GM21576 (cell line): ENCODE results near the gene CLSTN2.

Experiments used
- ATAC-seq: cut with Tn5 transposase; IDR thresholded peaks from one replicate; pipeline ENCODE4 v1.9.1; 2021; ENCODE audit warnings: mild to moderate bottlenecking, moderate library complexity; ENCODE audit not compliant: unreplicated experiment

Gene CLSTN2

DNA sequence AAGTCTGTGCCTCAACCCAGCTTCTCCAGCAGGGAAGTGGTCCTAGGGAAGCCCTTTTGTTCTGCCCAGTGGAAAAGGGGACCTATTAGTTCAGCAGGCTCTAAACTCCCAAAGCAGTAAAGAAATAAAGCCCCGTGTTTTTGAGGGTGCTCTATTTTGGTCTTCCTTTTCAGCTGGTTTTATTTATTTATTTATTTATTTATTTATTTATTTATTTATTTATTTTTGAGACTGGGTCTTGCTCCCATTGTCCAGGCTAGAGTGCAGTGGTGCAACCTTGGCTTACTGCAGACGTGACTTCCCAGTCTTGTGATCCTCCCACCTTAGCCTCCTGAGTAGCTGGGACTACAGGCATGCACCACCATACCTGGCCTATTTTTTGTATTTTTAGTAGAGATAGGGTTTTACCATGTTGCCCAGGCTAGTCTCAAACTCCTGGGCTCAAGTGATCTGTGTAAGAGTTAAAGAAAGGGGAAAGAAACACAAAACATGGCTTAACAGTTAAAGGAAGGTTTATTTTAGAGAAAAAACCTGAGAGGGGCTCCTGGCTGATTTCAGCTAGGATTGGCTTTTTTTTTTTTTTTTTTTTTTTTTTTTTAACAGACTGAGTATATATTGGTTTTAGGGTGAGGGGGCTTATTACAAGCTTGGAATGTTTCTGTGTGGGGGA is 154.6 kb downstream of the CLSTN2 start:
- ATAC-seq = no peak

DNA sequence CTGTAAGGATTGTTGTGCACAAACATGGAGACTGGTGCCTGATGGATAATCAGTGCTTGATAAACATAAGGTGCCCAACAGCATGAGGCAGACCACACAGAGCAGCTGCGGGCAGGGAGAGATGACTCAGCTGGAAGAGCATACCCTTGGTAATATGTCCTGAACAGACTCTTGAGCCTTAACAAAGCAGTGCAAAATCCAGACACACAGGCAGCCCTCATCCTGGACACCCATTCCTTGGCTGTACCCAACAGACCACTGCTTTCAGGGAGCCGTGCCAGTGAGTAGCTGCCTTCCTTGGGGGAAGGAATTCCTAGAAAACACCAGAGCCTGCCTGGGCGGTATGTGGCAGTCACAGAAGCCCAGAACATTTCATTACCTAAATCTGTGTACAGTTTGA is 156.2 kb downstream of the CLSTN2 start:
- ATAC-seq = no peak

DNA sequence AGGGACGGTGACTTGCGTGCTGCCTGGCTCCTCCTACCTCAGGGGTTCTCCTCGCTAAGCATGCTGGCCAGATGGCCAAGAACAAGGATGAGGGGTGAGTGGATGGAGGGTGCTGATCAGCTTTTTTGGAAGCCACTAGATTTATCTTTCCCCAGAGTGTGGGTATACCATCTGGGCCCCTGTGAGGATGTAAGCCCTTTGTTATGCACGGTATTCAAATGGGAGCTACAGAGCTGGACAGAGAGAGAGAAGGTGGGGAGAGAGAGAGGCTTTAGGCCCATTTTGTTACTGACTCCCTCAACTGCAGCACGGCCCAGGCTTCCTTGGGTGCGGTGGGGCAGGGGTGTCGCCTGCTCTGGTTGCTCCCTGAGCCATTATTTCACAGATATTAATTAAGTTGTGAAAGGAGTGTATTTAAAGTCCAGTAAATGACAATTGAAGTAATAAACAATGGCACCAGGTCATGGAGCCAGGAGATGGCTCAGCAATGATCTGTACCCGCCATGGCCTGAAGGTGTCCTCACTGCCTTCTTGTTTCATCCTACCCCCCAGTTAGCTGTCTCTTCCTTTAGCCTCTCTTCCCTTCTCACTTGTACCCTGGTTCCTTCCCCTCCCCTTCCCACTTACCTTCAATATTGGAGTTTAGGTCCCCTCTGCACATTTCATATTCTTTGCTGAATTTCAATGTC is 158.0 kb downstream of the CLSTN2 start:
- ATAC-seq = no peak

DNA sequence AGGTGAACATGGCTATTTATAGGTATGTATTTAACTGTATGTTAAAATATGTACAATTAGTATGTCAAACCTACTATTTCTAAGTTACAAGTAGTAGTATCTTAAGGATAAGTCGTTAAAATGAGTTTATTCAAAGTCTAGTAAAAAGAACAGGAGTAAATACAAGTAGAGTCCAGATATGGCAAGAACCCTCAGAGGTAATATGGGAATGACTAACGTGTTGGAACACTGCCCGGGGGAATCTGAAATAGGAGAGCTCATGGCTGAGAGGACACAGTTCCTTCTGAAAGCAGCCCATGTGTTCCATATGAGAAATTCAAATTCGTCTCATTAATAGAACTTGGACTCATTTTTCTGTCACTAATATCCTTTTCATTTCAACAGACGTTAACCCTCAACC is 158.8 kb downstream of the CLSTN2 start:
- ATAC-seq = no peak

DNA sequence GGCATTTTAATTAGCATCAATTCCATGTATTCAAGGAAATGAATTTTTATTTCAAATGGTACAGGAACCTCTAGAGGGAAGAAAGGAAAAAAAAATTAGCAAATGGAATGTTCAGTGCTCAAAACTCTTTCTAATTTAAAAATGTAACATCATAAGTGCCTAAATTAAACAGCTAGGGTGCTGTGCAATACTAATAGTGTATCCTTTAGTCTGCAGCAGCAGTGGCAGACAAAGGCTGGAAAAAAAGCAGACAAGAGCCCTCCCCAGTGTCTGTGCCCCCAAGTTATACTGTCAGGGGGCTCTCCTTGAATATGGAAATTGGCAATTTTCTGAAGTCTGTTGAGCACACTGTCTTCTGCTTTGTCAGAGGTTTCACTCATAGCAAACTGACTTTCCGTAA is 159.5 kb downstream of the CLSTN2 start:
- ATAC-seq = no peak

DNA sequence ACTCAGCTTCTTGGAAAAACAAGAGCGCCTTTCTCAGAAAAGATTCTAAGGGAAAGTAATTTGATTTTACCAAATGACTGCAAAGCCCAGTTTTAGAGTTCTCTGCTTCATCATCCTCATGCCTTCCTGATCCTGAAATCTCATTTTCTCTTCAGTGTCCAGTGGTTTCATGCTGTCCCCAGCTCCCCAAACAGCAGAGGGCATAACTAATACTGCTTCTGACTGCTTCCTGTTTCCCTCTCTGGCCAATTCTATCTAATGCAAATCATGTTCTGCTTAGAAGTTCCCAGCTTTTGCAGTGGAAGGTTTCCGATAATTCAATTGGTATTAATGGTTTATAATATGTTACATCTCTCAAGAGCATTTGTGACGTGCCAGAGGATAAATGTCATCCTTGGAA is 161.1 kb downstream of the CLSTN2 start:
- no peak for ATAC-seq

DNA sequence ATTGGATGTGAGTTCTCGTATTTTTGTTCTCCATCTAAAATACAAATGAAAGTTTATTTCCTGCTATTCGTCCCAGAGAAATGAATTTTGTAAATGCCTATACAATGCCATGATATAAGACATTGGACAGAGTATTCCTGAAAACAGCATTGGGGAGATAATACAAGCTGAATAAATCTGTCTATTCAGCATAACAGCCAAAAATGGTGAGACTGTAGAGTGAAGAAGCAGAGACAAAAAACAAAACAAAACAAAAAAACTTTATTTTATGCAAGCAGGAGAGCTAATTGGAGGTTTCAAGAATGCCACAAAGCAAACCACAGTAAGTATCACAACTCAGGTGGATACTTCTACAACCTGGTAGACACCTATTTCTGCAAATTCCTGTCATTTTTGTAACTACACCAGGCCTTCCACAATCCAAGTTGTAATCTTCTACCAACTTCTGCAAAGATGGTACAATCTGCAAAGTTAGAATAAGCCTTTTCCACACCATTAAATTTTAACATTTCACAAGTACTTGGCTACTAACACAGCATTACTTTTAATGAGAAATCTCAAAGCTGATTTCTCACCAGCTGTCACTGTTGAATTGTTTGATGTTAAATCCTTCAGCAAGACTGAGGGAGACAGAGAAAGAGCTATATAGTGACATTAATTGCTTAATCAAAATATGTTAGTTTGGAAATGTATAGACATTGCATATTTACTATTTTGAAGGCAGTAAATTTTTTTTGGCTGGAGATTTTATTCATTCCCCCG is 163.1 kb downstream of the CLSTN2 start:
- no peak for ATAC-seq

DNA sequence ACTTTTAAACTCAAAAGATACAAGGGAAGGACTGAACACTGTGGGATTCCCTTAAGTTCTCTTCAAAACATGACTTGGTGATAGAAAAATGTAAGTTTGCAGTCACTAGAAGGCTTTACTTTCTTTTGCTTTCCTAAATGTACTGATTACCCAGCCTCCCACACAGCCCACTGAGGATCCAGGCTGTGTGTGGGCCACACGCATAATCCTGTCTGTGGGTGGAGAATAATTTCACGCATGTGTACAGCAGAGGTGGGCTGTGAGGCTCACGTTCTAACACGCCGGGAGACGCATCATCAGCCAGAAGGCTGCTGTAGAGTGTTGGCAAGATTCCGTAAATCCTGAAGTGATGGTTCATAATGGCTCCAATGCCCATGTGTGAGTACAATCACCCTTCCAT is 165.5 kb downstream of the CLSTN2 start:
- no peak for ATAC-seq

DNA sequence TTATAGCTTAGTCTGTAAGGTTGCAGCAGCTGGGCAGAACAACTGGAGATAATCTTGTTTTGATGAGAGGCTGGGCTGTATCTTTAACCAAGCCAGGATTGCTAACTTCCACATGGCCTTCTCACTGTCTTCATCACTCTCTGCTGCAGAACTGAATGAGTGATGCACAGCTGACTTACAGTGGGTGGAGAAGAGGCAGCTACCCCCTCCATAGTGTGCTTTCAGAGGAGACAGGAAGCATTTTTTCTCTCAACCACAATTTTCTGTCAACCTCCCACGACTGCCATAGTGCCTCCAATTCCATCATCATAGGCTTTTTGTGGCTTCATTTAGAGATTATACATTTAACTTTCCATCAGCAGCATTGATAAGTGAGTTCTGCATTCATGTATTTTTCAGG is 168.2 kb downstream of the CLSTN2 start:
- no peak for ATAC-seq

DNA sequence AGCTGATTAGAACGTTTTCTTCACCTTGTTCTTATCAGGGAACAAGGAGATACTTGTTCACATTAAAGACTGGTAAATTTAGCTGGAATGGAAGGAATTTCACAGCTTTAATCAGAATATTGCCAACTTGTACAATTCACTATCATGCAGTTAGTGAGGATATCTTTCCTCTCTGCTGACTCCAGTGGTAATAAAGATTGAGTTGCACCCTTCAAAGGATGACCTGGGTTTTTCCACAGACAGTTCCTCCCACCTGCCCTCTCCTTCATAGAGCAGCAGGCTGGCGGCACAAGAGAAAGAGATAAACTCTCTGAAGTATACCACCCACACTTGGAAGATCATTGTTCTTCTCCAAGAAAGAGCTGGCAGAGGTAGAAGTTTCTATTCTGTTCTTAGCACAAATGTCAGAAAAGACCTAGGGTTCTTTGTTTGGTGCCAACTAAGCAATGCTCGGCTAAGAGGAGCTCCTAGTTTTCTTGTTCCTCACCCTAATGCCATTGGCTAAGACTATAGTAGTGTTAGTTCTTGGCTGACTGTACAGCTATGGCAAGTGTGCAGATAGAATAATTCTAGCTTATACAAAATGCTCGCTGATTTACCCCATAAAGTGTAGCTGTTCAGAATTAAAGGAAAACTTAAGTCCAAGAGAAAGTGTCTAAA is 169.1 kb downstream of the CLSTN2 start:
- no peak for ATAC-seq

DNA sequence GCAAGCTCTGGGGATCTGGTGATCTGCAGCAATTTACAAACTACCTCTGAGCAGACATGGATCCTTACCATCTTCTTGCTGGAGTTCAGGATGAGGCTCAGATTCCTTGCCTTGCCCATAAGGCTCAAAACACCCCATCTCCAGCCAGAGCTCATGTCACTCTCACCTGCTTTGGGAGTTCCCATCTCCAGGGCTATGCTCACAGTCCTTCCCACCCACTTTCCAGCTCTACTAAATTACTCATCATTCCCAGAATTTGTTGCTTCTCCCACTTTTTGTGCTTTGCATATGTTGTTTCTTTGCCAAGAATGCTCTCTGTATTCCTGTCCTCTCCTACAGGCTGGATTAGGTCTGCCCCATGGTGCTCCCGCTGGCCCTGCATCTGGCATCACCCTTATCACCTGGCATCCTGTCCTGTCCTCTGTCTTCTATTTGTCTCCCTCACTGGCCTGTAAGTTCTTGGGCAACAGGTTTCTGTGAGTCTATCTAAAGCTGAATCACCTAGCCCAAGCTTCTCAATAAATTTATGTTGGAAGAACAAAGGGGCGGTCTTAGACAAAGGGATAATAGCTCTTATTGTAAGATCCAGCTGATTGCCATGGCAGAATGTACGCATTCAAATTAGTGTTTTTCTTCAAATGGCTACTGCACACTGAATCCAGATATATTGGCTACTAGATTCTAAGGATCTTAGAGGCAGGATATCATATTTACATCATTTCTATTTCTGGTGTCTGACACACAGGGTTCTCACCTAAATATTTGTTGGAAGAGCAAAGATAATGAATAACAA is 179.2 kb downstream of the CLSTN2 start:
- ATAC-seq = no peak

DNA sequence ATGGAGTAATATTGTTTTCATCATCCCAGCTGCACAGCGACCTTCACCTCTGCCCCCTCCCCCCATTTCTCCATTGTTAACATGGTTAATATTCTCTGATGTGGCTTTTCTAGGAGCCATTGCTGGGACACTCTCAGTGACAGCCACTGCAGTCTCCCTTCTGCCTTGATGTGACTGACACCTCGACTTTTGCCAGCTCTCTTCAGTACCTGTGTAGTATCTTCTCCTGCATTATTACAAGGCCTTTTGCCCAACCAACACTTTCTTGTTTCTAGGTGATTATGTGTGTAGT is 179.8 kb downstream of the CLSTN2 start:
- no peak for ATAC-seq

DNA sequence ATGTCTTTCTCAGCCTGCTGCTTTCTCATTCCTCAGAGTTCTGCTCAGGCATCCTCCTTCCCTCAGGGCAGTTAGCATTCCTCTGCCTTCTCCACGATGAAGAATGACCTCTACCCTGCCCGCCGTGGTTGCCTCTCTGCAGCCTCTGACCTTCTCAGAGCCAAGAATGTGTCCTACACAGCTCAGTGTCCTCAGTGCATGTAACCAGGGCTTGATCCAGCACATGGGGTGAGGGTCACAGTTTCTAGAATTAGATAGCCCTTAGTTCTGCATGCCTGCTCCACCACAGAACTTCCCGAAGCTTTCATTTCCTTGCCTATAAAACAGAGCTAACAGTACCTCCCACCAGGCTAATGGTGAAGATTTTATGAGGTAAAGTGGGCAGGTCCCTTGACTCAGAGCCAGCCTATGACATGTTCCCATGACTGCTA is 182.1 kb downstream of the CLSTN2 start:
- no peak for ATAC-seq

DNA sequence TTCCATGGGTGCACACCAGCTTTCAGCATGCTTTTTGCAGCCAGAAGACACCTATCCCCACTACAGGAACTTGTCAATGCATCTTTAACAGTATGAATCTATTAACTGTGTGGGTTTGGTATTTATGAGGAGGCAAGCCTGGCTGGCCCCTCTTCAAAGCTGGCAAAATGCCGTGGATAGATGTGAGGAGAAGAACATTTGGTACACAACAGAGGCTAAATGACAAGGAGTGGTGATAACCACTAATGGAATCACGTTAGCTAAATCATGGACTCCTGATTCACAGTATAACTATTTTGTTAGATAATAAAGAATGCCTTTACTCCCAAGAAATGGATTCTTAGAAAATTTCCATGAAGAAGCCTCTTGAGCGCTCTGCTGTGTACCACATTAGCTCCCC is 187.2 kb downstream of the CLSTN2 start:
- no peak for ATAC-seq

DNA sequence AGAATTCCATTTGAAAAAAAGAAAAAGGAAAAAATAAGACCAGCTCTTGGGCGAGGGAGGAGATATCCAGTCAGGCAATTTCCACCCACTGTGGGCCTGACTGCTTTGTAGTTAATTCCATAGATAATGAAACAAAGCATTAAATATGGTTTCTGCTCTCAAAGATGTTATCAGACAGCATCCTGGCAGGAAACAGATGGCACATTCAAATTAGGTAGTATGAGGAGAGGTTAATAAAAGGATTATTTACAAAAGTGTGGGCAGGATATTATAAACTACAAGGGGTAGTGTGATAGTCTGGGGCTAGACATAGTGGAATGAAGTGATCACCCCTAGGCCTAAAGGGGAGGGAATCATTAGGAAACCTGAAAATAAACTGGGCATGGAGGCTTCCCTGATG is 193.2 kb downstream of the CLSTN2 start:
- no peak for ATAC-seq

DNA sequence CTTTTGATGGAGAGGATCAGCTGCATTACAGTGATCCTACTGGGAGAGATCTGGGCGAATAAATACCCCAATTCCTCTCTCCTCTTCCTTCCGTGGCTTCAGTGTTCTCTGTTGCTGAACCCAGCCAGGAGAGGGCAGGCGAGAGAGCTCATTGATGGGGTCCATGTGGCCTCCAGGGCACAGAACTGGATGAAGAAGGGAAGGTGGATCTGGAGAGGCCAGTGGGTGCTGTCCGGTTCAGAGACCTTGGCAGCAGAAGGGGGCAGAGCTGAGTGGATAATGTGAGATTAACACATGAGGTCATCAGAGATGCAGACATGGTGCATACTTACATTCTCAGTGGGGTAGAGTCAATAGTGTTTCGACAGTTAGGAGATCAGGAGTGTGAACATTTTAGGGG is 193.6 kb downstream of the CLSTN2 start:
- peak; percentile 58 for ATAC-seq

DNA sequence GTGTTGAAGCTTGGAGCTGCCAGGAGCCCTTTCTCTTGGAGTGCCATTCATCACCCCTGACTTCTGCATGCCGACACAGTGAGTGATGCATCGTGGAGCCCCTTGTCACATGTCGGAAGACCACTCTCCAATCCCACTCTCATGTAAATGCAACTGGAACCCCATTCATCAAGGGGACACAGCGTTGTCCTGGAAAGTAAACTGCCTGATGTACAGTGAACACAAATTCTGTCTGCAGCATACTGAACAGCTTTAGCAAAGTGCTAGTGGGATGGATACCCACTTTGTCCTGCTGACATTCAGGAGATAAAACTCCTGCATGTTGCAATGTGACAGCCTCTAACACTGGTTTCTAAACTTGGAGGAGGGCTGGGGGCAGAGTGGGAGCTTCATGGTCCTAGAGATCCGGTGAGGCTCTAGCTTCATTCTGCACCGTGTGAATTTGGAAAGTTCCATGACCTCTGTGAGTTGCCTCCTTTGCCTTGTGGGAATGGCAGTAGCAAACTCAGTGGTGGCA is 194.8 kb downstream of the CLSTN2 start:
- ATAC-seq = no peak

DNA sequence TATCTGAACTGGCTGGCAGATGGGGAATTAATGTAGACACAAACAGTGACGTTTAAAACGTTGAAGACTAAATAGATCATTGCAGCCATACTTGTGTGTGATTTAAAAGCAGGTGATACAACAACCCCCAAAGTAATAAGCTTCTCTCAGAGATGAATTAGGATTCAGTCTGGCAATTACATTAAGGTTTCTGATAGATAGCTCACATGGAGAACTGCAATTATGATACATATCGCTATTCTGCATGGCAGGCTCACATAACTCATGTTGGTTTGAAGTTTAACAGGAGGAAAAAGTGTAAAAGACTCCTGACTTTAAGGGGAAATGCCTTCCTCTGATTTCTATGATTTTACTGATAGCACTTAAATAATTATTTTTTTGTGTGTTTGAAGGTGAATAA is 196.9 kb downstream of the CLSTN2 start:
- no peak for ATAC-seq

DNA sequence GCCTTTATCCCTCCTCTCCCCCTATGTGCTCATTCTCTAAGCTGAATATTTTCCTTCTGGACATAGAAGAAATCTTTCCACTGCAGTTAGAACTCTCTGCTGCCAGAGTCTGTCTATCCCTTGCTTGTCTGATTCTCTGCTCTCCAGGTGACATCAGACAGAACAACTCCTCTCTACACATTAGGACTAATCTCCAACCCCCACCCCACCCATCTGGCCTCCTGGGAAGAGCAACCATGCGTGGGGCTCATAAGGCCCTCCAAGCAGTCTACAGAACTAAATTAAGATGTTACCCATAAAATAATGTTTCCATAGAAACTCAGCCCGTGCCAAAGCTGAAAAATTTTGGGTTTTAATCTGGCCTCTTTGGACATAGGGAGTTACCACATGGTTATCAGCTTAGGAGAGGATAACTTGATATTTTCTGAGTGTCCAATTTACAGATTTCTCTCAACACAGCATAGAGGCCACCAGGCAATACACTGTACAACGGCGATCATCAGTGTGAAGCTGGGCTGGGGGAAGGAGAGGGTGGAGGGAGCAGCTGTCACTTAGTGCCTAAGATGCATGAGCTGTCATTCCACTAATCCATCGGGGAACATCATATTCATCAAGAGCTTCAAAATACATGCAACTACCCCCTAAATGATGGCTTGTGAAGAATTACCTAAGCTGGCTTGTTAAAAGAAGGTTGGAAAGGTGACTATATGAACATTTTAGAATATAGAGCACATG is 199.4 kb downstream of the CLSTN2 start:
- no peak for ATAC-seq

DNA sequence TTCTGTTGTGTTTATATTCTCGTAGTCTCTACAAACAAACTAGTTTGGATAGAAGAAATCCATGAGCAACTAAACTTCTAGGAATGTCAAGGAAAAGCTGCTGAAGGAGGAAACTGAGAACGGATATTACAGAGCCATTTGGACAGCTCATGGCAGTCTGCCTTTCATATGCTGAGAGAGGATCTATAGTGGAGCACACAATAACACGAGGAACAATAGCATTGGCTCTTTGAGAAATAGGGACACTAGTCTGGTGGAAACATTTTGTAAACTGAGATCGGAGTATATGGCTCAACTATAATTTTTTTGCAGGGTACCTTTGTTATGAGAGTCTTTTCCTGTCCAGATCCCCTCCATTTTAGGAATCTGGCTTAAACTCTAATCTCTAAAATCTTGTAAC is 200.5 kb downstream of the CLSTN2 start:
- ATAC-seq = no peak
